Skin of body (tissue), 2 donors: ENCODE measurements around the gene GRN. TPM values are rescaled to one million over a fixed set of nuclear protein-coding genes. Genes with fewer than 3 reads are reported as not detected.
"Not testable (repeated sequence)": the region's sequence is repeated elsewhere in the genome, so short reads cannot be mapped to it uniquely, and the experiment has no call there.

Experiments
- DNase-seq: peaks from one replicate; lab custom pipeline; 2025; lab: John Stamatoyannopoulos, UW
- total RNA-seq: library from RNA; depleted of rRNA; stranded (reverse); fragments of >200 nt; gene quantifications from one replicate; pipeline ENCODE4 v1.2.3, GENCODE V29; 2014

Gene GRN
- total RNA-seq, 1 donor from 2014 or later = 184 TPM

- no peak for DNase-seq
Measured at GRCh38 chr17:44346064-44346844, 1.2 kb downstream of the GRN start.

- not testable (repeated sequence) for DNase-seq
Measured at GRCh38 chr17:44347206-44348055, 2.3 kb downstream of the GRN start.

- DNase-seq = no peak
Measured at GRCh38 chr17:44348234-44348987, 3.3 kb downstream of the GRN start.

GRCh38 chr17:44348988-44349364, 3.9 kb downstream of the GRN start:
- DNase-seq = no peak

GRCh38 chr17:44349553-44350070, 4.5 kb downstream of the GRN start:
- DNase-seq = no peak

- DNase-seq = peak; percentile 29
Measured at GRCh38 chr17:44350733-44351226, 5.7 kb downstream of the GRN start.

GRCh38 chr17:44351464-44351863, 6.4 kb downstream of the GRN start:
- no peak for DNase-seq

- DNase-seq = no peak
Measured at GRCh38 chr17:44351961-44352827, 7.1 kb downstream of the GRN start.

GRCh38 chr17:44352828-44353671, 7.9 kb downstream of the GRN start:
- no peak for DNase-seq

- DNase-seq = no peak
Measured at GRCh38 chr17:44353672-44354331, 8.7 kb downstream of the GRN start.

GRCh38 chr17:44354582-44355561, 9.8 kb downstream of the GRN start:
- no peak for DNase-seq

- DNase-seq = no peak
Measured at GRCh38 chr17:44355642-44356099, 10.6 kb downstream of the GRN start.

- DNase-seq = no peak
Measured at GRCh38 chr17:44356241-44356640, 11.1 kb downstream of the GRN start.

GRCh38 chr17:44358066-44358465, 13.0 kb downstream of the GRN start:
- no peak for DNase-seq

- no peak for DNase-seq
Measured at GRCh38 chr17:44359006-44359405, 13.9 kb downstream of the GRN start.

GRCh38 chr17:44359458-44360143, 14.5 kb downstream of the GRN start:
- DNase-seq = no peak

- no peak for DNase-seq
Measured at GRCh38 chr17:44360144-44360533, 15.0 kb downstream of the GRN start.
